Duodenal mucosa (tissue), 2 donors: ENCODE results near the gene C10orf71.

Source experiments
- H3K27ac ChIP-seq: one replicate; pipeline ENCODE4 v1.7.0; 2013; ENCODE audit warnings: low read depth, low read length
- H3K27me3 ChIP-seq, 2 donors: one replicate each; pipeline ENCODE4 v1.7.0; 2013; ENCODE audit warnings: low read length in 2 of 2, control low read depth in 1 of 2; ENCODE audit not compliant: insufficient read depth in 2 of 2, control insufficient read depth in 1 of 2
- H3K36me3 ChIP-seq, 2 donors: one replicate each; pipeline ENCODE4 v1.7.0; 2013; ENCODE audit warnings: low read length in 2 of 2, control low read depth in 1 of 2; ENCODE audit not compliant: insufficient read depth in 2 of 2, control insufficient read depth in 1 of 2
- H3K4me1 ChIP-seq, 2 donors: one replicate each; pipeline ENCODE4 v1.7.0; 2013; ENCODE audit warnings: low read length in 2 of 2, control low read depth in 1 of 2; ENCODE audit not compliant: insufficient read depth in 2 of 2, control insufficient read depth in 1 of 2
- H3K4me3 ChIP-seq, 2 donors: one replicate each; pipeline ENCODE4 v1.7.0; 2013; ENCODE audit warnings: low read length in 2 of 2, low read depth in 1 of 2
- H3K9ac ChIP-seq, 2 donors: one replicate each; pipeline ENCODE4 v1.7.0; 2013; ENCODE audit warnings: low read length in 2 of 2, low read depth in 1 of 2
- H3K9me3 ChIP-seq, 2 donors: one replicate each; pipeline ENCODE4 v1.7.0; 2013; ENCODE audit warnings: low read length in 2 of 2, control low read depth in 1 of 2; ENCODE audit not compliant: control insufficient read depth in 1 of 2

C10orf71 gene

GRCh38 chr10:49312246-49312869 is 13.4 kb downstream of the C10orf71 start:
- no peak overlapping the region for H3K4me3 ChIP-seq
- H3K9me3 ChIP-seq = no peaks in the 10 kb centered on the region
- H3K27ac ChIP-seq = no peak overlapping the region

GRCh38 chr10:49313501-49314070 is 14.6 kb downstream of the C10orf71 start:
- Histone ChIP-seq H3K27me3 (no peaks in the 10 kb centered on the region), H3K4me1 (peaks cover 0 to 3% of the 10 kb centered on the region in 2 donors), H3K9ac (no peak overlapping the region), H3K27ac (no peak overlapping the region), H3K9me3 (no peaks in the 10 kb centered on the region), H3K4me3 (no peak overlapping the region), H3K36me3 (no peaks in the 10 kb centered on the region)

More at GRCh38 chr10:49312246-49312869, 13.4 kb downstream of the C10orf71 start:
- no peaks in the 10 kb centered on the region for H3K36me3 ChIP-seq
- peaks cover 0 to 3% of the 10 kb centered on the region in 2 donors for H3K4me1 ChIP-seq
- no peak overlapping the region for H3K9ac ChIP-seq
- H3K27me3 ChIP-seq = no peaks in the 10 kb centered on the region

- H3K4me1 ChIP-seq = peaks cover 0 to 3% of the 10 kb centered on the region in 2 donors
- no peaks in the 10 kb centered on the region for H3K27me3 ChIP-seq
- no peaks in the 10 kb centered on the region for H3K9me3 ChIP-seq
- no peak overlapping the region for H3K4me3 ChIP-seq
- no peak overlapping the region for H3K27ac ChIP-seq
- no peak overlapping the region for H3K9ac ChIP-seq
- no peaks in the 10 kb centered on the region for H3K36me3 ChIP-seq
These were observed 15.8 kb downstream of the C10orf71 start for GRCh38 chr10:49314806-49315205.

GRCh38 chr10:49318028-49318427 is 19.1 kb downstream of the C10orf71 start:
- no peaks in the 10 kb centered on the region for H3K4me1 ChIP-seq
- H3K27me3 ChIP-seq = no peaks in the 10 kb centered on the region
- H3K36me3 ChIP-seq = no peaks in the 10 kb centered on the region
- H3K9me3 ChIP-seq = no peaks in the 10 kb centered on the region
- no peak overlapping the region for H3K4me3 ChIP-seq
- no peak overlapping the region for H3K27ac ChIP-seq
- H3K9ac ChIP-seq = no peak overlapping the region

GRCh38 chr10:49318755-49319154 is 19.8 kb downstream of the C10orf71 start:
- no peak overlapping the region for H3K4me3 ChIP-seq
- H3K4me1 ChIP-seq = no peaks in the 10 kb centered on the region
- no peak overlapping the region for H3K27ac ChIP-seq
- H3K9ac ChIP-seq = no peak overlapping the region
- H3K27me3 ChIP-seq = no peaks in the 10 kb centered on the region
- H3K9me3 ChIP-seq = no peaks in the 10 kb centered on the region
- no peaks in the 10 kb centered on the region for H3K36me3 ChIP-seq

- no peak overlapping the region for H3K27ac ChIP-seq
- H3K4me3 ChIP-seq = no peak overlapping the region
- H3K27me3 ChIP-seq = no peaks in the 10 kb centered on the region
- no peaks in the 10 kb centered on the region for H3K4me1 ChIP-seq
- no peak overlapping the region for H3K9ac ChIP-seq
- H3K36me3 ChIP-seq = no peaks in the 10 kb centered on the region
- no peaks in the 10 kb centered on the region for H3K9me3 ChIP-seq
These were observed 20.2 kb downstream of the C10orf71 start for GRCh38 chr10:49319206-49319605.

GRCh38 chr10:49320191-49320590 is 21.2 kb downstream of the C10orf71 start:
- H3K9ac ChIP-seq = no peak overlapping the region
- H3K4me3 ChIP-seq = no peak overlapping the region
- no peaks in the 10 kb centered on the region for H3K27me3 ChIP-seq
- no peaks in the 10 kb centered on the region for H3K4me1 ChIP-seq
- no peaks in the 10 kb centered on the region for H3K36me3 ChIP-seq
- H3K9me3 ChIP-seq = no peaks in the 10 kb centered on the region
- H3K27ac ChIP-seq = no peak overlapping the region

- H3K9ac ChIP-seq = no peak overlapping the region
- no peaks in the 10 kb centered on the region for H3K27me3 ChIP-seq
- H3K9me3 ChIP-seq = no peaks in the 10 kb centered on the region
- no peaks in the 10 kb centered on the region for H3K4me1 ChIP-seq
- H3K4me3 ChIP-seq = no peak overlapping the region
- H3K27ac ChIP-seq = no peak overlapping the region
- no peaks in the 10 kb centered on the region for H3K36me3 ChIP-seq
These were observed 22.1 kb downstream of the C10orf71 start for GRCh38 chr10:49321021-49321420.

GRCh38 chr10:49322371-49323170 is 23.6 kb downstream of the C10orf71 start:
- Histone ChIP-seq H3K9ac (no peak overlapping the region), H3K36me3 (no peaks in the 10 kb centered on the region), H3K27ac (no peak overlapping the region), H3K9me3 (no peaks in the 10 kb centered on the region), H3K4me1 (no peaks in the 10 kb centered on the region), H3K4me3 (no peak overlapping the region), H3K27me3 (no peaks in the 10 kb centered on the region)

- Histone ChIP-seq H3K27me3 (no peaks in the 10 kb centered on the region), H3K4me3 (no peak overlapping the region), H3K36me3 (no peaks in the 10 kb centered on the region), H3K27ac (no peak overlapping the region), H3K4me1 (no peaks in the 10 kb centered on the region), H3K9ac (no peak overlapping the region), H3K9me3 (no peaks in the 10 kb centered on the region)
These were observed 24.4 kb downstream of the C10orf71 start for GRCh38 chr10:49323171-49323895.
